Parathyroid adenoma (tissue), 2 donors: ENCODE measurements around the gene SORL1-AS1.

Source experiments
- H2AFZ ChIP-seq: fragments of 300-600 bp; sonication (generic); one replicate; pipeline ENCODE4 v1.7.0; 2017; ENCODE audit warnings: antibody characterized with exemption, mild to moderate bottlenecking
- H3K27ac ChIP-seq: fragments of 300-600 bp; sonication (generic); one replicate; pipeline ENCODE4 v1.7.0; 2017
- H3K27me3 ChIP-seq: fragments of 300-600 bp; sonication (generic); one replicate; pipeline ENCODE4 v1.7.0; 2017; ENCODE audit warnings: low read length; ENCODE audit not compliant: control insufficient read depth, insufficient read depth
- H3K36me3 ChIP-seq: fragments of 300-600 bp; sonication (generic); one replicate; pipeline ENCODE4 v1.7.0; 2017; ENCODE audit warnings: low read length; ENCODE audit not compliant: control insufficient read depth, insufficient read depth
- H3K4me1 ChIP-seq: fragments of 300-600 bp; sonication (generic); one replicate; pipeline ENCODE4 v1.7.0; 2017; ENCODE audit warnings: control low read depth
- H3K4me2 ChIP-seq: fragments of 300-600 bp; sonication (generic); one replicate; pipeline ENCODE4 v1.7.0; 2017; ENCODE audit warnings: low read length
- H3K4me3 ChIP-seq: fragments of 300-600 bp; sonication (generic); one replicate; pipeline ENCODE4 v1.7.0; 2017; ENCODE audit warnings: low read depth, low read length
- H3K79me2 ChIP-seq: fragments of 300-600 bp; sonication (generic); one replicate; pipeline ENCODE4 v1.7.0; 2017; ENCODE audit warnings: control low read depth
- H3K9ac ChIP-seq: fragments of 300-600 bp; sonication (generic); one replicate; pipeline ENCODE4 v1.7.0; 2017; ENCODE audit warnings: mild to moderate bottlenecking
- H3K9me3 ChIP-seq: fragments of 300-600 bp; sonication (generic); one replicate; pipeline ENCODE4 v1.7.0; 2017; ENCODE audit warnings: low read length; ENCODE audit not compliant: control insufficient read depth
- CTCF ChIP-seq: fragments of 300-600 bp; sonication (generic); IDR thresholded peaks from one replicate; pipeline ENCODE4 v1.7.0; 2017; ENCODE audit warnings: antibody characterized with exemption, mild to moderate bottlenecking
- donor health status: primary hyperparathyroidism.

The SORL1-AS1 gene

GRCh38 chr11:121497176-121497998 is 44.6 kb upstream of the SORL1-AS1 start:
- TF ChIP-seq CTCF = no peak
- H3K79me2 ChIP-seq = no peaks in the 10 kb centered on the region
- H3K36me3 ChIP-seq = no peaks in the 10 kb centered on the region
- H3K4me2 ChIP-seq = no peak overlapping the region
- H3K4me1 ChIP-seq = no peaks in the 10 kb centered on the region
- H3K9me3 ChIP-seq = no peaks in the 10 kb centered on the region
- no peaks in the 10 kb centered on the region for H3K27me3 ChIP-seq
- H2AFZ ChIP-seq = no peak overlapping the region
- H3K9ac ChIP-seq = no peak overlapping the region
- no peak overlapping the region for H3K4me3 ChIP-seq
- no peak overlapping the region for H3K27ac ChIP-seq

- H3K9ac ChIP-seq = no peak overlapping the region
- no peaks in the 10 kb centered on the region for H3K9me3 ChIP-seq
- H3K4me1 ChIP-seq = no peaks in the 10 kb centered on the region
- TF ChIP-seq CTCF = no peak
- no peak overlapping the region for H2AFZ ChIP-seq
- no peaks in the 10 kb centered on the region for H3K36me3 ChIP-seq
- no peak overlapping the region for H3K27ac ChIP-seq
- H3K79me2 ChIP-seq = no peaks in the 10 kb centered on the region
- no peak overlapping the region for H3K4me3 ChIP-seq
- no peak overlapping the region for H3K4me2 ChIP-seq
- no peaks in the 10 kb centered on the region for H3K27me3 ChIP-seq
These were observed 41.8 kb upstream of the SORL1-AS1 start for GRCh38 chr11:121494355-121495099.

GRCh38 chr11:121489823-121490222 is 37.1 kb upstream of the SORL1-AS1 start:
- Histone ChIP-seq H3K4me3 (no peak overlapping the region), H3K4me2 (no peak overlapping the region), H3K27me3 (no peaks in the 10 kb centered on the region), H2AFZ (no peak overlapping the region), H3K9ac (no peak overlapping the region), H3K36me3 (no peaks in the 10 kb centered on the region), H3K4me1 (no peaks in the 10 kb centered on the region), H3K79me2 (no peaks in the 10 kb centered on the region), H3K27ac (no peak overlapping the region), H3K9me3 (no peaks in the 10 kb centered on the region)
- TF ChIP-seq CTCF = no peak

GRCh38 chr11:121488641-121489040 is 35.9 kb upstream of the SORL1-AS1 start:
- Histone ChIP-seq H3K79me2 (no peaks in the 10 kb centered on the region), H3K4me1 (no peaks in the 10 kb centered on the region)
- no peak for TF ChIP-seq CTCF

More at GRCh38 chr11:121488641-121489040, 35.9 kb upstream of the SORL1-AS1 start:
- Histone ChIP-seq H3K27me3 (no peaks in the 10 kb centered on the region), H3K9me3 (no peaks in the 10 kb centered on the region), H2AFZ (no peak overlapping the region), H3K36me3 (no peaks in the 10 kb centered on the region), H3K4me2 (no peak overlapping the region), H3K4me3 (no peak overlapping the region), H3K27ac (no peak overlapping the region), H3K9ac (no peak overlapping the region)
